K562 (cell line): ENCODE data around the gene PNPLA1. TPM values are rescaled to one million over a fixed set of nuclear protein-coding genes. Genes with fewer than 3 reads are reported as not detected.

ENCODE experiments used
- ATAC-seq: fragments of 200-7000 bp; cut with Tn5 transposase; 3 replicates; pipeline ENCODE4 v1.9.1; 2020; ENCODE audit warnings: moderate library complexity
- BruUV-seq: library from RNA; stranded (reverse); fragments of 400-500 nt; replicated peaks from 2 replicates; lab custom pipeline; 2021; lab: Mats Ljungman, UMichigan
- CTCF ChIA-PET: fragments of 300-600 bp; formaldehyde crosslinking; extraction: SDS; loops from one replicate; lab custom pipeline; 2021; ENCODE audit warnings: low intra/inter-chr PET ratio; lab: Yijun Ruan, JAX
- POLR2A ChIA-PET: fragments of 300-600, 350-650 bp; sonication (Branson Sonifier 250); formaldehyde crosslinking; extraction: SDS; loops from one replicate; lab custom pipeline; 2021; ENCODE audit warnings: antibody characterized with exemption, inconsistent platforms; lab: Yijun Ruan, JAX
- DNase-seq, 4 experiments: peaks; one replicate each; pipeline versions ENCODE4 v3.0.0 to v3.0.0-alpha.2; 2011 to 2018; ENCODE audit warnings: low spot score in 3 of 4, mixed read lengths in 3 of 4; ENCODE audit errors: extremely low read depth in 1 of 4
- FAIRE-seq: peaks from 2 replicates; lab custom pipeline; 2011; peaks lifted over from hg19 to GRCh38; lab: Jason Lieb, UNC
- H2AFZ ChIP-seq: 2 replicates; pipeline ENCODE4 v1.6.0; 2011; ENCODE audit warnings: low read depth, low read length, control low read depth, inconsistent platforms
- H3K27ac ChIP-seq: fragments of 200-600 bp; 3 replicates; pipeline ENCODE4 v1.8.0; 2011; ENCODE audit warnings: low read depth, mild to moderate bottlenecking, control low read depth, inconsistent platforms, low read length, moderate library complexity, mixed read lengths; ENCODE audit errors: extremely low read depth
- H3K27me3 ChIP-seq, 2 experiments: fragments of 300-600 bp in 1 of 2; 2 replicates in 1 of 2; 3 replicates in 1 of 2; pipeline versions ENCODE4 v1.6.0 to v1.8.0; 2011; ENCODE audit warnings: inconsistent platforms in 2 of 2, low read length in 2 of 2, mild to moderate bottlenecking in 1 of 2, mixed read lengths in 1 of 2, moderate library complexity in 1 of 2; ENCODE audit not compliant: control insufficient read depth in 2 of 2, insufficient read depth in 2 of 2
- H3K36me3 ChIP-seq: fragments of 300-600 bp; 3 replicates; pipeline ENCODE4 v1.8.0; 2011; ENCODE audit warnings: mild to moderate bottlenecking, low read length, inconsistent platforms; ENCODE audit not compliant: control insufficient read depth, insufficient read depth
- H3K4me1 ChIP-seq, 2 experiments: fragments of 200-600 bp in 1 of 2; replicated peaks in 1 of 2; 2 replicates in 1 of 2; 3 replicates in 1 of 2; pipeline versions ENCODE4 v1.5.1 to v1.8.0; 2011; ENCODE audit warnings: inconsistent platforms in 2 of 2, low read length in 2 of 2, mild to moderate bottlenecking in 1 of 2, mixed read lengths in 1 of 2, moderate library complexity in 1 of 2; ENCODE audit not compliant: control insufficient read depth in 2 of 2, insufficient read depth in 2 of 2
- H3K4me2 ChIP-seq: 2 replicates; pipeline ENCODE4 v1.6.1; 2011; ENCODE audit warnings: low read length, control low read depth, inconsistent platforms, mixed read lengths; ENCODE audit not compliant: insufficient read depth
- H3K4me3 ChIP-seq: fragments of 200-600 bp; sonication (generic), shearing (Covaris generic); 2 replicates; pipeline ENCODE4 v1.5.1; 2016; ENCODE audit warnings: control low read depth, inconsistent platforms
- H3K79me2 ChIP-seq: fragments of 200-600 bp; 3 replicates; pipeline ENCODE4 v1.8.0; 2011; ENCODE audit warnings: low read length, inconsistent platforms; ENCODE audit not compliant: control insufficient read depth, insufficient read depth
- H3K9ac ChIP-seq, 2 experiments: 2 replicates each; pipeline versions ENCODE4 v1.6.0 to v1.6.1; 2011; ENCODE audit warnings: low read depth in 2 of 2, low read length in 2 of 2, control low read depth in 1 of 2, inconsistent platforms in 1 of 2, mild to moderate bottlenecking in 1 of 2, mixed read lengths in 1 of 2; ENCODE audit not compliant: insufficient read depth in 1 of 2
- H3K9me1 ChIP-seq: one replicate; pipeline ENCODE4 v1.6.0; 2011; ENCODE audit warnings: inconsistent platforms, mild to moderate bottlenecking, low read length, moderate library complexity; ENCODE audit not compliant: control insufficient read depth, insufficient read depth
- H3K9me3 ChIP-seq: replicated peaks from 2 replicates; pipeline ENCODE4 v1.5.1; 2011; ENCODE audit warnings: low read depth, low read length, inconsistent platforms; ENCODE audit not compliant: control insufficient read depth, insufficient read depth
- H4K20me1 ChIP-seq: replicated peaks from 2 replicates; pipeline ENCODE4 v1.6.1; 2011; ENCODE audit warnings: low read length, inconsistent platforms, mixed read lengths; ENCODE audit not compliant: control insufficient read depth, insufficient read depth
- FUS ChIP-seq: fragments of 200-400 bp; formaldehyde crosslinking; optimal IDR thresholded peaks from 2 replicates; pipeline ENCODE3; 2017; ENCODE audit warnings: low read depth, low read length
- HDAC8 ChIP-seq: fragments of 450-650 bp; IDR thresholded peaks from 2 replicates; pipeline ENCODE4 v1.6.1; 2016; ENCODE audit warnings: mild to moderate bottlenecking, missing genetic modification characterization, moderate library complexity, missing compliant biosample characterization
- HNRNPK ChIP-seq: fragments of 200-400 bp; formaldehyde crosslinking; IDR thresholded peaks from one replicate; pipeline ENCODE4 v1.6.1; 2018; ENCODE audit warnings: mild to moderate bottlenecking, low read depth, low read length; ENCODE audit not compliant: poor library complexity, severe bottlenecking
- JUN ChIP-seq, 2 experiments: sonication (generic) in 1 of 2; formaldehyde crosslinking in 1 of 2; IDR thresholded peaks; 2 replicates each; pipeline versions ENCODE4 v1.6.1 to v1.8.0; 2012 to 2022; ENCODE audit warnings: borderline replicate concordance in 2 of 2, mild to moderate bottlenecking in 2 of 2, improper control_type of control experiment in 1 of 2, low read depth in 1 of 2, low read length in 1 of 2, missing genetic modification reagents in 1 of 2
- NCOR1 ChIP-seq: fragments of 450-650 bp; IDR thresholded peaks from 2 replicates; pipeline ENCODE4 v1.6.1; 2016; ENCODE audit warnings: mild to moderate bottlenecking, moderate library complexity
- NFE2L1 ChIP-seq: fragments of 450-650 bp; IDR thresholded peaks from 2 replicates; pipeline ENCODE4 v1.6.1; 2016; ENCODE audit warnings: missing genetic modification characterization, low read depth, mild to moderate bottlenecking, missing compliant biosample characterization, moderate library complexity, borderline replicate concordance
- NFIC ChIP-seq: fragments of 450-650 bp; IDR thresholded peaks from 2 replicates; pipeline ENCODE4 v1.6.1; 2017; ENCODE audit warnings: mild to moderate bottlenecking, inconsistent platforms
- SREBF2 ChIP-seq: sonication (generic); formaldehyde crosslinking; IDR thresholded peaks from 2 replicates; pipeline ENCODE4 v1.4.0; 2020; ENCODE audit warnings: mild to moderate bottlenecking, missing genetic modification reagents
- ZNF134 ChIP-seq: fragments of 250-450 bp; sonication (Bioruptor Pico); conservative IDR thresholded peaks from 2 replicates; pipeline ENCODE4 v1.4.0; 2020
- WGBS: fragments of 100-300 bp; shearing (Covaris generic); methylation state at CpG from one replicate; pipeline ENCODE4 v1.1.6; 2016; ENCODE audit warnings: low coverage, mixed read lengths; ENCODE audit not compliant: insufficient coverage; ENCODE audit errors: missing lambda C conversion rate; 5-methylcytosine and 5-hydroxymethylcytosine counted together
- in situ Hi-C: fragments of 300-500 bp; cut with MboI; formaldehyde crosslinking; loops from 4 replicates; pipeline ENCODE4 v1.15.0; 2018; ENCODE audit warnings: inconsistent platforms, mixed read lengths
- intact Hi-C: fragments of 100-400 bp; cut with micrococcal nuclease; formaldehyde crosslinking; loops from 2 replicates; pipeline ENCODE4 v1.14.2; 2022
- polyA plus RNA-seq, 8 experiments: library from polyadenylated mRNA; depleted of rRNA in 4 of 8; stranded (reverse) in 5 of 8; unstranded in 3 of 8; fragments of >200 nt; fragmentation: Nextera tagmentation in 2 of 8; fragmentation: Illumina TruSeq in 1 of 8; extraction: Ambion mirVana in 2 of 8; extraction: Trizol in 1 of 8; gene quantifications; 2 replicates each; pipeline versions ENCODE4 v1.2.1 to v1.2.3, GENCODE V29; 2011 to 2014; ENCODE audit warnings: inconsistent platforms in 1 of 8, missing spikeins in 1 of 8
- total RNA-seq, 7 experiments: library from RNA; depleted of rRNA in 6 of 7; stranded (reverse); fragments of >200 nt in 6 of 7; fragmentation: Illumina TruSeq in 2 of 7; extraction: Trizol in 2 of 7; gene quantifications; 2 replicates each; pipeline versions ENCODE4 v1.2.1 to v1.2.3, GENCODE V29; 2011 to 2021; ENCODE audit warnings: low replicate concordance in 1 of 7
- TF ChIP-seq, protein P1 (sequence below): fragments of 250-450 bp; sonication (Bioruptor Pico); IDR thresholded peaks from 2 replicates; pipeline ENCODE4 v1.6.1; 2021; ENCODE audit warnings: mild to moderate bottlenecking
- TF ChIP-seq, protein P2 (sequence below): fragments of 250-450 bp; sonication (Bioruptor Pico); IDR thresholded peaks from 2 replicates; pipeline ENCODE4 v1.5.0; 2021; ENCODE audit warnings: mild to moderate bottlenecking, moderate library complexity
- TF ChIP-seq, protein P3 (sequence below): fragments of 200-800 bp; sonication (Bioruptor generic); IDR thresholded peaks from 2 replicates; pipeline ENCODE4 v1.6.1; 2017; ENCODE audit warnings: missing genetic modification characterization, missing compliant biosample characterization

Gene PNPLA1
- total and polyA plus RNA-seq, 9 of the 15 experiments (the other 6 are each of a cell fraction or from before 2014, with no cell fraction given) = 0.04 to 0.27 (median 0.13) TPM; not detected in 2

DNA sequence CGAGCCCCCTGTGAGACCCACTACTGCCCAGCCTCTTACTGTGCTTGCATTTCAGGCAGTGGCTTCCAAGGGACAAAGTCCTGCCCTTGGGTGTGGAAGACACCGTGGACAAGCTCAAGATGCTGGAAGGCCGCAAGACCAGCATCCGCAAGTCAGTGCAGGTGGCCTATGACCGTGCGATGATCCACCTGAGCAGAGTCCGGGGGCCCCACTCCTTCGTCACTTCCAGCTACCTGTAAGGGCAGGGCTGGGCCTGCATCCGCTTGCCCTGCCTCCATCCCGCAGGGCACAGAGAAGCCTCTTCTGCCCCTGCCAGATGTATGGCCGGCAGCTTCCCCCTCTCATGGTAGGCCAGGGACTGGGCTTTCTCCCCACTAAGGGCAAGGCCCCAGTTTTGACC is 39.5 kb upstream of the PNPLA1 start:
- H3K4me2 ChIP-seq = no peak overlapping the region
- no peak overlapping the region; a peak in 1 of 4 replicates for H3K9ac ChIP-seq
- peaks cover under 1 to 14% of the 10 kb centered on the region in 2 experiments; a peak in 4 of 5 replicates for H3K4me1 ChIP-seq
- H4K20me1 ChIP-seq = no peaks in the 10 kb centered on the region
- no peaks in the 10 kb centered on the region for H3K79me2 ChIP-seq
- in situ Hi-C loops = no loop called here
- H3K4me3 ChIP-seq = no peak overlapping the region
- TF ChIP-seq, protein P1, sequence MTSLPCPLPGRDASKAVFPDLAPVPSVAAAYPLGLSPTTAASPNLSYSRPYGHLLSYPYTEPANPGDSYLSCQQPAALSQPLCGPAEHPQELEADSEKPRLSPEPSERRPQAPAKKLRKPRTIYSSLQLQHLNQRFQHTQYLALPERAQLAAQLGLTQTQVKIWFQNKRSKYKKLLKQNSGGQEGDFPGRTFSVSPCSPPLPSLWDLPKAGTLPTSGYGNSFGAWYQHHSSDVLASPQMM (CRISPR knock-in tag) = no peak
- TF ChIP-seq SREBF2 (CRISPR knock-in tag) (no peak), ZNF134 (CRISPR knock-in tag) (no peak), NFE2L1 (no peak), HNRNPK (no peak), HDAC8 (tag) (no peak), NCOR1 (no peak), FUS (no peak), NFIC (no peak), JUN (IDR thresholded peaks at IDR 0.05; ENCODE audit: borderline replicate concordance, low read depth, low read length) (no peak), JUN (CRISPR knock-in tag; IDR thresholded peaks at IDR 0.05; ENCODE audit: borderline replicate concordance) (no peak)
- TF ChIP-seq, protein P2, sequence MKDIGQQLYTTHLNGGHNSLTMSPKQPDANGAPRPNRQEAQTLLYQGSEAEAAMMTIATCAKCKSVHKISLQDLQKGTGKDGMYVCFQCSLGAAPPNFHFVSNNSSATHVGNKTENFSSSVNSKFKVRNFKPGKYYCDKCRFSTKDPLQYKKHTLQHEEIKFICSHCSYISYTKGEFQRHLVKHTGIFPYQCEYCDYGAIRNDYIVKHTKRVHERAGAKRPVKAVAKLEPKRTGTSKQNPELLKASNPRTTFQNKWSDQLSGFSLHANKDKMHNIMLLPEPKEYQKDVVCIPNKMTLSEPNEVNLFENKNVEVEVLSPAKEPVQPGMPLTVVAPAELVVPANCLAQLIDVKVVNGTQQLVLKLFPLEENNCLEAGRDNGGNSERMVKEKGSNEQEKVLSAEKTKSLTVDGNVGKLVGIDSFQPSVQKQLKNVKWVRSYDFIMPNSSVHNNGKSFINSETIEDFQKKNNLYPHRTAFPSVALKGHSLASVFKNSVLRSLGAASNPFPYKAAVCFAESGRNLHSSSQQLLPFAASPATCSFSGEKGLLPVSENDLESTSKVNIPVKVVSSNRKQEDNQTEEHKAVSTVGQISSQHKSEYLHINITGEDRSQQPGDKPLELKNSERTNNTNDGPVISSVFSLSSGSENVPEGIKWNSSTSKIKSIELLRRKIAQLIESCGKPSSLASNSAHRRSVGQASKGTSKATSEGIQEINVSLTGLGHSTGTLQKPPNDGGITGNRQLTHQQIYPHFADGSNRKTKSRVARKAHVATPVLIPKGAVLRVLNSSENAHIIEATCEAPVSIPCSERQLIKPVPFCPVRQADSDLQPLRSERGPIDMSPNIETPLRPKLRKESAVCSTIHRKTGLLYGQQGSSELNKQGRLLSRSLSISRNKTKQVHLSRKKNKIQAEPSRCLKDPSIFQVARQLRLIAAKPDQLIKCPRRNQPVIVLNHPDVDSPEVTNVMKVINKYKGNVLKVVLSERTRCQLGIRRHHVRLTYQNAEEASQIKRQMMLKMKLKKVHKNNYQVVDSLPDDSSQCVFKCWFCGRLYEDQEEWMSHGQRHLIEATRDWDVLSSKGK (CRISPR knock-in tag) = no peak
- TF ChIP-seq, protein P3, sequence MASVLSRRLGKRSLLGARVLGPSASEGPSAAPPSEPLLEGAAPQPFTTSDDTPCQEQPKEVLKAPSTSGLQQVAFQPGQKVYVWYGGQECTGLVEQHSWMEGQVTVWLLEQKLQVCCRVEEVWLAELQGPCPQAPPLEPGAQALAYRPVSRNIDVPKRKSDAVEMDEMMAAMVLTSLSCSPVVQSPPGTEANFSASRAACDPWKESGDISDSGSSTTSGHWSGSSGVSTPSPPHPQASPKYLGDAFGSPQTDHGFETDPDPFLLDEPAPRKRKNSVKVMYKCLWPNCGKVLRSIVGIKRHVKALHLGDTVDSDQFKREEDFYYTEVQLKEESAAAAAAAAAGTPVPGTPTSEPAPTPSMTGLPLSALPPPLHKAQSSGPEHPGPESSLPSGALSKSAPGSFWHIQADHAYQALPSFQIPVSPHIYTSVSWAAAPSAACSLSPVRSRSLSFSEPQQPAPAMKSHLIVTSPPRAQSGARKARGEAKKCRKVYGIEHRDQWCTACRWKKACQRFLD = no peak
- peaks cover under 1% of the 10 kb centered on the region for H3K9me1 ChIP-seq
- FAIRE-seq = no peak
- H3K36me3 ChIP-seq = peaks cover 11% of the 10 kb centered on the region; the same call in 1 of the 3 replicates
- intact Hi-C loops = no loop called here
- WGBS = 93% methylated on average over 10 of the region's 11 CpGs
- POLR2A ChIA-PET = interaction anchor here (0.7 to 2.9 kb wide), 3 partner anchors 11 to 54 kb away, joined by 3 to 14 read pairs (median 5); no protein-coding TSS in a partner anchor
- ATAC-seq = no peak
- CTCF ChIA-PET = no interaction called here
- no peak overlapping the region for H3K27ac ChIP-seq
- H2AFZ ChIP-seq = no peak overlapping the region
- no peak for DNase-seq
- no peaks in the 10 kb centered on the region for H3K9me3 ChIP-seq
- no TSS peak for BruUV-seq
- H3K27me3 ChIP-seq = no peaks in the 10 kb centered on the region
